ENCODE measurements around the gene MLIP. TPM values are rescaled to one million over a fixed set of nuclear protein-coding genes. Genes with fewer than 3 reads are reported as not detected.

The MLIP gene
- total RNA-seq, 2 experiments from 2014 or later: not detected

DNA sequence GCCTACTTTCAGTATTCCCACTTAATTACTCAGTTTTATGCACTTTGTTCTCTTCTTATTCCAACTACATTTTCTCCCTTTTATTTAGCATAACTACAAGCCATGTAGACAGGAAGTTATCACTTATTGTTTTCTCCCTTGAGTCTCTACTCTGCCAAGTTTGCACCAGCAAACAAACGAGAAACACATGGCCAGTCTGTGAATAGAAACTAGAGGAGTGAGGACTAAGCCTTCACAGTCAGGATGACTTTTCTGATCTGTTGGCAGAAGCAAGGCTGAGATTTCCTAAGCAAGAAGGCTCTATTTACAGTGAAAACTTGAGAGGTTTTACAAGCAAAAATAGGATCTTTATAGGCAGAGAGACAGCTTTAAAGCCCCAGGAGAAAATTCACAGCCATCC lies 127.2 kb downstream of the MLIP start:
- Histone ChIP-seq H3K4me3 (ENCODE audit: low read depth, low read length, poor library complexity, severe bottlenecking) (no peak overlapping the region), H3K36me3 (ENCODE audit: insufficient read depth, low read length) (no peaks in the 10 kb centered on the region), H3K79me2 (ENCODE audit: insufficient read depth, low read depth, low read length) (no peaks in the 10 kb centered on the region), H3K9me2 (ENCODE audit: insufficient read depth, low read length) (no peaks in the 10 kb centered on the region), H3K4me2 (ENCODE audit: low read length) (no peak overlapping the region), H4K20me1 (ENCODE audit: insufficient read depth, low read length) (no peaks in the 10 kb centered on the region), H3K4me1 (ENCODE audit: insufficient read depth, low read length, poor library complexity, severe bottlenecking) (no peaks in the 10 kb centered on the region), H2AFZ (ENCODE audit: low read length) (no peak overlapping the region), H3K27ac (ENCODE audit: low read depth, low read length, poor library complexity, severe bottlenecking) (no peak overlapping the region), H3K9me3 (ENCODE audit: low read length) (no peaks in the 10 kb centered on the region)
- intact Hi-C loops (cut with micrococcal nuclease; ENCODE audit: unreplicated experiment): no loop called here
- POLR2A ChIA-PET: no interaction called here
- no peak for DNase-seq (ENCODE audit: low spot score)
- no TSS peak for BruUV-seq (replicated peaks)
- CTCF ChIA-PET (ENCODE audit: unreplicated experiment): no interaction called here
- TF ChIP-seq EZH2phosphoT487 (IDR thresholded peaks at IDR 0.05; ENCODE audit: borderline replicate concordance, low read depth, low read length): no peak
- TF ChIP-seq, protein P1, sequence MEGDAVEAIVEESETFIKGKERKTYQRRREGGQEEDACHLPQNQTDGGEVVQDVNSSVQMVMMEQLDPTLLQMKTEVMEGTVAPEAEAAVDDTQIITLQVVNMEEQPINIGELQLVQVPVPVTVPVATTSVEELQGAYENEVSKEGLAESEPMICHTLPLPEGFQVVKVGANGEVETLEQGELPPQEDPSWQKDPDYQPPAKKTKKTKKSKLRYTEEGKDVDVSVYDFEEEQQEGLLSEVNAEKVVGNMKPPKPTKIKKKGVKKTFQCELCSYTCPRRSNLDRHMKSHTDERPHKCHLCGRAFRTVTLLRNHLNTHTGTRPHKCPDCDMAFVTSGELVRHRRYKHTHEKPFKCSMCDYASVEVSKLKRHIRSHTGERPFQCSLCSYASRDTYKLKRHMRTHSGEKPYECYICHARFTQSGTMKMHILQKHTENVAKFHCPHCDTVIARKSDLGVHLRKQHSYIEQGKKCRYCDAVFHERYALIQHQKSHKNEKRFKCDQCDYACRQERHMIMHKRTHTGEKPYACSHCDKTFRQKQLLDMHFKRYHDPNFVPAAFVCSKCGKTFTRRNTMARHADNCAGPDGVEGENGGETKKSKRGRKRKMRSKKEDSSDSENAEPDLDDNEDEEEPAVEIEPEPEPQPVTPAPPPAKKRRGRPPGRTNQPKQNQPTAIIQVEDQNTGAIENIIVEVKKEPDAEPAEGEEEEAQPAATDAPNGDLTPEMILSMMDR (conservative IDR thresholded peaks at IDR 0.05; ENCODE audit: low read length): no peak

DNA sequence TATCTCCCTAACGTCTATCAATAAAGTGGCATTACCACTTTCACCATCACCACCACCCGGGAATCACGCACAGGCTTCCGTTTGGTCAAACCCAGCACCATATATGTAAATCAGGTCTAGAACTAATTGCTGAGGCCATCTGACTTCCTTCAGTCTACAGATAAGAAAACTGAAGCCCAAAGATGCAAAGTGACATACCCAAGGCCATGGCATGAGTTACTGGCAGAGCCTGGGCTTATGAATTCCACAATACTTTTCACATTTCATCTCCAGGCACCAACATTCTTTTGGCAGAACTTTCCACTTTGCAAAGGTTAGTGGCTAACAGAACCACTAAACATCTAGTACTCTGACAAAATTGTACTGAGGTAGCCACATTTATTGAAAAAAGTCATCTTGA lies 132.5 kb downstream of the MLIP start:
- CTCF ChIA-PET (ENCODE audit: unreplicated experiment): no interaction called here
- no TSS peak for BruUV-seq (replicated peaks)

DNA sequence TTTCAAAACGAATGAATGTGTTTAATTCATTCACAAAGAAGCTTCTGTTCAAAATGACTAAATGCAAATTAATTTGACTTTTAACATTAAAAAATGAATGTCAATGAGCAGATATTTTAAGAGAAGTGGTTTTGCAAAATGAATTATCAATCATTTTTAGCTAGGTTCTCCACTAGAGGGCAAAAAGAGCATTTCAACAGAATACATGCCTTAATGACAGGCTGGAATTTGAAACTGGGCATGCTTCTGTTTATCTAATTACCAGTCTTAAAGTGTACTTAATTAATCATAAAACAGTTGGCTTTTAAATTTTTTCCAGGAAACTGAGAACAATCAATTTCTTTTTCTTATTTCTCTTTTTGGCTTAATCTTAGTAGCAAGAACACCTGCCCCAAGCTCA lies 133.2 kb downstream of the MLIP start:
- no peaks in the 10 kb centered on the region for H3K36me3 ChIP-seq (ENCODE audit: insufficient read depth, low read length)

More for the DNA sequence above, 132.5 kb downstream of the MLIP start:
- POLR2A ChIA-PET: no interaction called here
- H3K4me3 ChIP-seq (ENCODE audit: low read depth, low read length, poor library complexity, severe bottlenecking): no peak overlapping the region
- H3K9me2 ChIP-seq (ENCODE audit: insufficient read depth, low read length): no peaks in the 10 kb centered on the region
- H2AFZ ChIP-seq (ENCODE audit: low read length): no peak overlapping the region
- no peaks in the 10 kb centered on the region for H3K36me3 ChIP-seq (ENCODE audit: insufficient read depth, low read length)
- no peak overlapping the region for H3K27ac ChIP-seq (ENCODE audit: low read depth, low read length, poor library complexity, severe bottlenecking)
- H3K4me1 ChIP-seq (ENCODE audit: insufficient read depth, low read length, poor library complexity, severe bottlenecking): no peaks in the 10 kb centered on the region
- no peaks in the 10 kb centered on the region for H3K9me3 ChIP-seq (ENCODE audit: low read length)
- TF ChIP-seq, protein P1 (conservative IDR thresholded peaks at IDR 0.05; ENCODE audit: low read length): no peak
- no peak for TF ChIP-seq EZH2phosphoT487 (IDR thresholded peaks at IDR 0.05; ENCODE audit: borderline replicate concordance, low read depth, low read length)
- H4K20me1 ChIP-seq (ENCODE audit: insufficient read depth, low read length): no peaks in the 10 kb centered on the region
- H3K79me2 ChIP-seq (ENCODE audit: insufficient read depth, low read depth, low read length): no peaks in the 10 kb centered on the region
- H3K4me2 ChIP-seq (ENCODE audit: low read length): no peak overlapping the region
- DNase-seq (ENCODE audit: low spot score): no peak
- intact Hi-C loops (cut with micrococcal nuclease; ENCODE audit: unreplicated experiment): no loop called here

More for the DNA sequence above, 133.2 kb downstream of the MLIP start:
- Histone ChIP-seq H2AFZ (ENCODE audit: low read length) (no peak overlapping the region), H3K9me2 (ENCODE audit: insufficient read depth, low read length) (no peaks in the 10 kb centered on the region), H3K27ac (ENCODE audit: low read depth, low read length, poor library complexity, severe bottlenecking) (no peak overlapping the region), H3K4me3 (ENCODE audit: low read depth, low read length, poor library complexity, severe bottlenecking) (no peak overlapping the region), H3K79me2 (ENCODE audit: insufficient read depth, low read depth, low read length) (no peaks in the 10 kb centered on the region), H3K4me2 (ENCODE audit: low read length) (no peak overlapping the region), H3K9me3 (ENCODE audit: low read length) (no peaks in the 10 kb centered on the region), H3K4me1 (ENCODE audit: insufficient read depth, low read length, poor library complexity, severe bottlenecking) (no peaks in the 10 kb centered on the region), H4K20me1 (ENCODE audit: insufficient read depth, low read length) (no peaks in the 10 kb centered on the region)
- intact Hi-C loops (cut with micrococcal nuclease; ENCODE audit: unreplicated experiment): no loop called here
- TF ChIP-seq, protein P1 (conservative IDR thresholded peaks at IDR 0.05; ENCODE audit: low read length): peak; percentile 75
- no peak for TF ChIP-seq EZH2phosphoT487 (IDR thresholded peaks at IDR 0.05; ENCODE audit: borderline replicate concordance, low read depth, low read length)
- CTCF ChIA-PET (ENCODE audit: unreplicated experiment): no interaction called here
- peak; percentile 11 for DNase-seq (ENCODE audit: low spot score)
- POLR2A ChIA-PET: interaction anchor here (1.0 kb wide), 1 partner anchor 1129 kb away, joined by 3 read pairs; no protein-coding TSS in a partner anchor
- no TSS peak for BruUV-seq (replicated peaks)
